HG03280 (cell line): ENCODE data around the gene ERCC1.

Experiments
- ATAC-seq: cut with Tn5 transposase; IDR thresholded peaks from one replicate; pipeline ENCODE4 v1.9.1; 2021; ENCODE audit warnings: mild to moderate bottlenecking, moderate library complexity; ENCODE audit not compliant: unreplicated experiment

The ERCC1 gene

DNA sequence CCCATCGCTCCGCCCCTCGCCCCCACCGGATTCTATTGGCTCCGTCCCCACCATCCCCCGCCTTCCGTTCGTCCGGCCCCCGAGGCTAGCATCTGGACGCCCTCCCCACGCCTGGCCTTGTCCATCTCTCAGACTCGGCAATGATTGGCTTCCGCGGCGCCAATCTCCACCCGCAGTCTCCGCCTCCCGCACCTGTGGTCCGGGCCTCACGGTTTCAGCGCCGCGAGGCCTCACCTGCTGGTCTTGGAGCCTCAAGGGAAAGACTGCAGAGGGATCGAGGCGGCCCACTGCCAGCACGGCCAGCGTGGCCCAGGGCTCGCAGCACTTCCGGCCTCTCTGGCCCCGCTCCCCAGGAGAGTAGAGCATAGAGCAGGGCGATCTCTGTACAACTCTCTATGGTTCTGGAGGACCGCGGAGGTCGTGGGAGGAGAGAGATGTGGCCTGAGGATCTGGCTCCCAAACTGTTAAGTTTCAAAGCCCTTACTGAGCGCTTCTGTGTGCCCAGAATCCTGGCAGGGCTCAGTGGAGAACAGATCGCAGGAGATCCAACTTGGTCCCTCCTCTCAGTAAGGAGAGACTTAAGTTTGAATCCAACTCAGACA lies at the start of gene ERCC1:
TSS of gene ERCC1 (minus strand) at position 329 of the 602 bp plus-strand sequence. CDS start 543 bp downstream, outside the sequence.
- ATAC-seq, result peak; percentile 75

DNA sequence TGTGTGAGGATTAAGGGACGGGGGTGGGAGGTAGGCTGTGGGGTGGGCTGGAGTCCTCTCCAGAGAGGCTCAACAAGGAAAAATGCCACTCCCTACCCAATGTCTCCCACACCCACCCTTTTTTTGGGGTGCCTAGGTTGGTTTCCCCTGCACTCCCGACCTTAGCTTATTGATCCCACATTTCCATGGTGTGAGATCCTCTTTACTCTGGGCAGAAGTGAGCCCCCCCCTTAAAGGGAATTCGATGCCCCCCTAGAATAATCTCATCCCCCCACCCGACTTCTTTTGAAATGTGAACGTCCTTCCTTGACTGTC lies 49.6 kb upstream of the ERCC1 start:
- no peak for ATAC-seq

DNA sequence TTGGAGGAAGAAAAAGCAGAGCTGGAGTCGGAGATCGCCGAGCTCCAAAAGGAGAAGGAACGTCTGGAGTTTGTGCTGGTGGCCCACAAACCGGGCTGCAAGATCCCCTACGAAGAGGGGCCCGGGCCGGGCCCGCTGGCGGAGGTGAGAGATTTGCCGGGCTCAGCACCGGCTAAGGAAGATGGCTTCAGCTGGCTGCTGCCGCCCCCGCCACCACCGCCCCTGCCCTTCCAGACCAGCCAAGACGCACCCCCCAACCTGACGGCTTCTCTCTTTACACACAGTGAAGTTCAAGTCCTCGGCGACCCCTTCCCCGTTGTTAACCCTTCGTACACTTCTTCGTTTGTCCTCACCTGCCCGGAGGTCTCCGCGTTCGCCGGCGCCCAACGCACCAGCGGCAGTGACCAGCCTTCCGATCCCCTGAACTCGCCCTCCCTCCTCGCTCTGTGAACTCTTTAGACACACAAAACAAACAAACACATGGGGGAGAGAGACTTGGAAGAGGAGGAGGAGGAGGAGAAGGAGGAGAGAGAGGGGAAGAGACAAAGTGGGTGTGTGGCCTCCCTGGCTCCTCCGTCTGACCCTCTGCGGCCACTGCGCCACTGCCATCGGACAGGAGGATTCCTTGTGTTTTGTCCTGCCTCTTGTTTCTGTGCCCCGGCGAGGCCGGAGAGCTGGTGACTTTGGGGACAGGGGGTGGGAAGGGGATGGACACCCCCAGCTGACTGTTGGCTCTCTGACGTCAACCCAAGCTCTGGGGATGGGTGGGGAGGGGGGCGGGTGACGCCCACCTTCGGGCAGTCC lies 49.0 kb upstream of the ERCC1 start:
- no peak for ATAC-seq

DNA sequence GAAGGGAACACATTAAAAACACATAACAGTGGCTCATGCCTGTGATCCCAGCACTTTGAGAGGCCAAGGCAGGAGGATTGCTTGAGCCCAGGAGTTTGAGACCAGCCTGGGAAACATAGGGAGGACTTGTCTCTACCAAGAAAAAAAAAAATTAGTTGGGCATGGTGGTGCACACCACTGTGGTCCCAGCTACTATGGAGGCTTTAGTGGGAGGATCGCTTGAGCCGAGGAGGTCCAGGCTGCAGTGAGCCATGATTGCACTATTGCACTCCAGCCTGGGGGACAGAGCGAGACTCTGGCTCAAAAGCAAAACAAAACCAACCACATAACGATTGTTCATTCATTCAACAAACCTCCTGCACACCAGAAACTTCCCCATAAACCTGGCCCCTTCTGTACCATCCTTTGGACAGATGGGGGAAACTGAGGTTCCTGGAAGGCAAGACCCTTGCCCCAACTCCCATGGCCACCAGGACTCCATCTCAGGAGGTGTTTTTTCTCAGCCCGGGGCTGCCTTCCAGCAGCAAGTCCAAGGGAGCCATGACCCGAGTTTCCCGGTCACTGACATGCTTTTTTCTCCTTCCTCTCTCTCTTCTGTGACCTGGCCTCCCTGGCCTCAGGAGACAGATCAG lies 48.3 kb upstream of the ERCC1 start:
- no peak for ATAC-seq

DNA sequence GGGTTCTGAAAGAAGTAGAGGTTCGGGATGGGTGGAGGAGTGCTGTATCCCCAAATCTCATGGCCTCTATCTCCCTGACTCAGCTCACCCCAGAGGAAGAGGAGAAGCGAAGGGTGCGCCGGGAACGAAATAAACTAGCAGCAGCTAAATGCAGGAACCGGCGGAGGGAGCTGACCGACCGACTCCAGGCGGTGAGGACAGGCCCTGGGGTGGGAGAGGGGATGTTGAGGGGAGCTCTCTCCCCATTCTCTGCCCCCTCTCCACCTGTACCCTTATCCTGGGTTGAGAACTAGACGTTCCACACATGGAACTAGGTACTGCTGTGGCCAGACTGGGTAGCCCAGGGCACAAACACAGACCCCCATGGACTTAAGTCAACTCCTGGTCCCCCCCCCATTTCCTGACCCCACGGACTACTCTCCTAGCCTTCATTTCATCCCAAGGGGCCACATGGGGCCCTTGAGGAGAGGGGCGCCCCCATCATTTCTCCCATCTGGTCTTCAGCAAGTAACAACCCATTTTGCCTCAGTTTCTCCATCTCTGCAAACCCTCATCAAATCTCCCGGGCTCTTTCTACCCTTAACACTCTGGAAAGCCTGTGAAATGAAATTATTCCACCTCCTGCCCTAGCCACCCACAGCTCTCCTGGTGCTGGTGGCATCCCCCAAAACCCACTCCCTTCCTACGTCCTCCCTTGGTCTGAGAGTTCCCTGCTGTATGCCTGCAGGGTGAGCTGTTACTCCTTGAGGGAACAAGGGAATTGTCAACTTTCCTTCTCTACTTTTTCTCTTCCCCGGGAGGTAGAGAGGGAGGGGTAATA lies 47.6 kb upstream of the ERCC1 start:
- no peak for ATAC-seq

DNA sequence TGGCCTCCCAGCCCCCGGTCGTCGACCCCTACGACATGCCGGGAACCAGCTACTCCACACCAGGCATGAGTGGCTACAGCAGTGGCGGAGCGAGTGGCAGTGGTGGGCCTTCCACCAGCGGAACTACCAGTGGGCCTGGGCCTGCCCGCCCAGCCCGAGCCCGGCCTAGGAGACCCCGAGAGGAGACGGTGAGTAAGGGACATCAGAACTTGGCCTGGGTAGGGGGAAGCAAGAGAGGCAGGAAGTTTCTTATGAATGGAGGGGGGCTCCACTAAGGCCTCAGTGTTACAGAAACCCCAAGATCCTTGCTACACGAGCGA lies 47.0 kb upstream of the ERCC1 start:
- no peak for ATAC-seq

DNA sequence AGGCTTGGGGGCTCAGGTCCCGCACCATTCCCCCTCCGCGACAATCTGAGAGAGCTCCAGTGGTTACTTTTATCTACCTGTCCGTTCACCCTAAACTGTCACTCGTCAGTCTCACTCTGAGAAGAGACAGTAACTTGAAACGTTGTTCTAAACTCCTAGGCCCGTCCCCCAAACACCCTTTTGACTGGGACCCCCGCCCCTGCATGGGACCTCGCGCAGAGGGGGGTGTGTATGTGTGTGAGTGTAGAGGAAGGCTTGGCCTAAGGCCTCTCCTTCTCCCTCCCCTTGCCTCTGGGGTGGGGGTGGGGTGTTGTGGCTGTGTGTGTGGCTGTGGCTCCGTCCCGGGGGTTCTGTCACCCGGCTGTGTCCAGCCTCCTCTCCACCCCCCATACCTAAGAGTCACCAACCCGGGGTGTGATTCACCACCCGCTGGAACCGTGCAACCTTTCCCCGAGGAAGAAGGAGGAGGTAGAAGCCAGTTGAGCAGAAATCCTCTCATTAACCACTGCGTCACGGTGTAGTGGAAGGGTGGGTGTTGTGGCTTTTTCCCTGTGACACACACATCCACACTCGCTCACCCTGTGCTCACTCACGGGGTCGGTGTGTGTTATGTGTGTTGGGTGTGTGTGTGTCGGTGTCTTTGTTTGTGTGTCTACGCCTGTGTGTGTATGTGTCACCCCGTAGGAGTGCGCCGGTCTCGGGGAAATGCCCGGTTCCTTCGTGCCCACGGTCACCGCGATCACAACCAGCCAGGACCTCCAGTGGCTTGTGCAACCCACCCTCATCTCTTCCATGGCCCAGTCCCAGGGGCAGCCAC lies 46.4 kb upstream of the ERCC1 start:
- ATAC-seq, result no peak

DNA sequence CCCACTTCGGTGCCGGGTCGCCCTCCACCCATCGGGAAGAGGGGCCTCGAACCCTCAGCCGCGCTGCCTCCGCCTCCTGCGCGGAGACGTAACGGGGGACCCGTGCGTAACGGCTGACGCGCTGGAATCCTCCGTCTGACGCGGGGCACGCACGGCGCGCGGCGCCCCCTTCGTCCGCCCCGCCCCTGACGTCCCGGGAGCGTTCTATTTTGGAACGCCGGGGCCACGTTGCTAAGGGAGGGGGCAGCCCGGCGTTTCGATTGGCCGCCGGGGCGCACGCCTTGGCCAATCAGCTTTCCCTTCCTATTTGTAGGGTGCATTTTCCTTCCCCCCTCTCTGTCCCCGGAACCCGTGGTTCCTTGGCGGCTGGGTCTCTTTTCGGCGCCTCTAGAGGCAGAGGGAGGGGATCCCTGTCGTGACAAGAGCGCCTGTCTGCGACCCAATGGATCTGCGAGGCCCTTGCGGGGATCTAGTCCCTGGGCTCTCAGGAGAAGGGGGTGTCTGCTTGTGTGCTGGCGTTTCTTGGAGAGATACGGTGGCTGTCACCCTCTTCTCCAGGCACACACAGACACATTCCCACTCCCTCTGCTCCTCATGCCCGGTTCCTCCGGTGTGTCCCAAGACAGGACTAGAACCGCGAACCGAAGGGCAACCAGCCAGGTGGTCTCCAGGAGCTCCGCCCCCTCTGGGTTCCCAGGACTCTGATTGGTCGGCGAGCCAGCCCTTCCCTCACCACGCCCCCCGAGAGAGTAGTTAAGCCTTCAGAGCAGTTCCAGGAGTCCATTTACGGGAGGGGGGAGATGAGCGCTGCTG lies 45.6 kb upstream of the ERCC1 start:
- peak; percentile 55 for ATAC-seq

DNA sequence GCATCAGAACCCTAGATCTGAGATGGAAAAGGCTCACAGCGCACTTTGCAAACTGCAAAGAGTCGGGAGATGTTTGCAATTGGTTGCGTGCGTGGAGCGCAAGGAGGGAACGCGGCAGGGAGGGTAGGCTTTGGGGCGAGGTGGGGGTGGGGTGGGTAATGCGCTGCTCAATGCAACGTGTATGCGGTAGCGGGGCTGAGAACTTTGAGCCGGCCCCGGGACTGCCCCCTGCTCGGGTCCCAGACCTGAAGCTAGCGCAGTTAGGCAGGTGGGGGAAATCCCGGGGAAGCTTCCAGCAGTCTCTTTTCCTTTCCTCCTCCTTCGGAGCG lies 45.0 kb upstream of the ERCC1 start:
- peak; percentile 21 for ATAC-seq

DNA sequence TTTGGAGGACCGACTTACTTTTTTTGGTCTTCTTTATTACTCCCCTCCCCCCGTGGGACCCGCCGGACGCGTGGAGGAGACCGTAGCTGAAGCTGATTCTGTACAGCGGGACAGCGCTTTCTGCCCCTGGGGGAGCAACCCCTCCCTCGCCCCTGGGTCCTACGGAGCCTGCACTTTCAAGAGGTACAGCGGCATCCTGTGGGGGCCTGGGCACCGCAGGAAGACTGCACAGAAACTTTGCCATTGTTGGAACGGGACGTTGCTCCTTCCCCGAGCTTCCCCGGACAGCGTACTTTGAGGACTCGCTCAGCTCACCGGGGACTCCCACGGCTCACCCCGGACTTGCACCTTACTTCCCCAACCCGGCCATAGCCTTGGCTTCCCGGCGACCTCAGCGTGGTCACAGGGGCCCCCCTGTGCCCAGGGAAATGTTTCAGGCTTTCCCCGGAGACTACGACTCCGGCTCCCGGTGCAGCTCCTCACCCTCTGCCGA lies 44.5 kb upstream of the ERCC1 start:
- ATAC-seq, result no peak

DNA sequence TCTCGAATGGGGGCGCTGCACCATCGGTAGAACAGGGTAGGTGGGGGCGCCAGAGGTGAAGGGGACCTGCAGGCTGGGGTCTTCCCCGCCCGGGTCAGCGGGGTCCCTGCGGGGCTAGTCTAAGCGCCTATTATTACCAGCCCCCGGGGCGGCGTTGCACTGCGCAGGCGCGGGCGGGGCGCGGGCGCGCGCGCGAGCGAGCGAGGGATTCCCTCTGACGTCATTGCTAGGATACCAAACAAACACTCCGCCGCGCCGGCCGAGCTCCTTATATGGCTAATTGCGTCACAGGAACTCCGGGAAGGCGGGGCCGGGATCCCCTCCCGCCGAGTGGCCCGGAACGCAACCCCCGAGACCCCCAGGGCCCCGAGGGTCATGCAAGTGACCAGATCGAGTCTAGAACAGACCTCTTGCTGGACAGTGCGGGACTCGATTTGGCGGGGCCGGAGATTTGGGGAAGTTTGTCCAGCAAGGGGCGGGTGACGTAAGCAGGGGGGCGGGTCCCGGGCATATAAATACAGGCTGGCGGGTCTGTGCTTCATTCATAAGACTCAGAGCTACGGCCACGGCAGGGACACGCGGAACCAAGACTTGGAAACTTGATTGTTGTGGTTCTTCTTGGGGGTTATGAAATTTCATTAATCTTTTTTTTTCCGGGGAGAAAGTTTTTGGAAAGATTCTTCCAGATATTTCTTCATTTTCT lies 43.9 kb upstream of the ERCC1 start, which contains the start of gene FOSB:
TSS of gene FOSB (plus strand) at position 541 of the 703 bp plus-strand sequence. CDS start 591 bp downstream, outside the sequence.
- ATAC-seq, result peak; percentile 44

DNA sequence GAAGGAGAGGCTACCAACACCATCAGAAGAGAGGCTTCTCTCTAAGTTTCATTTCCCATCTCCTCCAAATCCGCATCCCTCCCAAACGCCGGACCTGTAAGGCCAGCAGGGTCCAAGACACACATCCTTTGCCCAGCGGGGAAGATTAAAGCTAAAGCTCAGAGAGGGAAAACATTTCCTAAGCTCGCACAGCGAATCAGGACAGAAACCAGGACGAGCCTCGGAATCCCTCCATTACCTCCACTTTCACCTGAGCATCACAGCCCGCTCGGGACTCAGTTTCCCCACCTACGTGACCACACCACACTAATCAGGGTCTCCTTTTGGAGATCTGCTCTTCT lies 43.4 kb upstream of the ERCC1 start:
- ATAC-seq, result no peak

DNA sequence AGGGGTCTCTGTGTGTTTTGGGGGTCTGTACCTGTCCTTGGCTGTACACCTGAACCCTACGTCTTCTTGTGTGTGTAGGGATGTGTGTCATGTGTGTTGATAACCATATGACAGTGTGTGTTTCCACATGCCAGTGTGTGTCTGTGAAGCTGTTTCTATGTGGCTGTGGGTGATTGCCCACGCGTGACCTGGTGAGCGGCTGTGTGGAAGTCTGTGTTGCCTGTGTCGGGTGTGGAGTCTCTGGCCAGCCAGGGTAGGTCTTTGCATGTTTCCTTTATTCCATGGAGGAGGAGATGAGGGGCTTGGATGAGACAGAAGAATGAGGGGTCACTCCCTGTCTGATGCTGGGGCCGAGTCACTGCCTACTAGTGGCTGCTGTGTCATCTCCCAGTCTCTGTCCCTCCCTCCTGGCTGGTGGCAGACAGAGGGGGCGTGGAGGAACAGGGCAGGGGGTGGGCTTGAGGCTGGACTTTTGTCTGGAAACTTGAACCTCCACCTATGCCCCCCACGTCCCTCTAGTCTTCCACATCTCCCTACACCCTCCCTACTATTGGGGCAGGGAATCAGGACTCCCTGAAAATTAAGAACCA lies 41.2 kb upstream of the ERCC1 start:
- no peak for ATAC-seq

DNA sequence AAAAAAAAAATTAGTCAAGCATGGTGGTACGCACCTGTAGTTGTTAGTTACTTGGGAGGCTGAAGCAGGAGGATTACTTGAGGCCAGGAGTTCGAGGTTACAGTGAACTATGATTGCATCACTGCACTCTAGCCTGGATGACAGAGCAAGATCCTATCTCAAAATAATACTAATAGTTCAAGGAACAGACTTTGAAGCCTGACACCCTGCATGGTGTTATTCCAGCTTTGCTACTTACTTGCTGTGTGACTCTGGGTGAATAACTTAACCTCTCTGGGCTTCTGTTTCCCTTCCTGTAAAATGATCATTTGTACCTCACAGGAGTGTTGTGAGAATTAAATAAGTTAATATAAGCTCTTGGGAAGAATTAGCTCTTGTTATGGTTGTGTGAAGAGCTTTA lies 40.6 kb upstream of the ERCC1 start:
- ATAC-seq, result no peak

DNA sequence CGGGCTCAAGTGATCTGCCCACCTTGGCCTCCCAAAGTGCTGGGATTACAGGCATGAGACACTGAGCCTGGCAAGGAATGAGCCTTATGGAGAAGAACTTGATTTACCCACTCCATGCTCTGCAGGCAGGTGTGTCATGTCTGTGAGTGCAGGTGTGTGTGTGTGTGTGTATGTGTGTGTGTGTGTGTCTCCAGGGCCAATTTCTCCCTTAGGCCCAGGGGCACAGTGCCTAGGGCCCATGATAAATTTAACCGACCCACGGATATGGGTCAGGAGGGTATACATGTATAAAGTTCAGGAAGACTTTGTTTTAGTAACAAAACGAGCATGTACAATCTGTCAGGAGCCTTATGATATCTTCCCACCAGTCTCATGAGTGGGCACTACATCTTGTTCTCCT lies 39.5 kb upstream of the ERCC1 start:
- no peak for ATAC-seq

DNA sequence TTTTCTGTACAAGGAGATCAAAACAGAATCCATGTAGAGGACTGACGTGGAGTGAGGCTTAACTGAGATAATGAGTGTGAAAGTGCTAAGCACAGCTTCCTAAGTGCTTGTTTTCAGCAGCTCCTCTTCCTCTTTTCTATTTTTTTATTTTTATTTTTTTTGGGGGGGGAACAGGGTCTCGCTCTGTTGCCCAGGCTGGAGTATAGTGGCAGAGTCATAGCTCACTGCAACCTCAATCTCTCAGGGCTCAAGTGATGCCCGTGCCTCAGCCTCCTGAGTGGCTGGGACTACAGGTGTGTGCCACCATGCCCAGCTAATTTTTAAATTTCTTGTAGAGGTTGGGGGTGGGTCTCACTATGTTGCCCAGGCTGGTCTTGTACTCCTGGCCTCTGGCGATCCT lies 38.5 kb upstream of the ERCC1 start:
- ATAC-seq, result no peak

DNA sequence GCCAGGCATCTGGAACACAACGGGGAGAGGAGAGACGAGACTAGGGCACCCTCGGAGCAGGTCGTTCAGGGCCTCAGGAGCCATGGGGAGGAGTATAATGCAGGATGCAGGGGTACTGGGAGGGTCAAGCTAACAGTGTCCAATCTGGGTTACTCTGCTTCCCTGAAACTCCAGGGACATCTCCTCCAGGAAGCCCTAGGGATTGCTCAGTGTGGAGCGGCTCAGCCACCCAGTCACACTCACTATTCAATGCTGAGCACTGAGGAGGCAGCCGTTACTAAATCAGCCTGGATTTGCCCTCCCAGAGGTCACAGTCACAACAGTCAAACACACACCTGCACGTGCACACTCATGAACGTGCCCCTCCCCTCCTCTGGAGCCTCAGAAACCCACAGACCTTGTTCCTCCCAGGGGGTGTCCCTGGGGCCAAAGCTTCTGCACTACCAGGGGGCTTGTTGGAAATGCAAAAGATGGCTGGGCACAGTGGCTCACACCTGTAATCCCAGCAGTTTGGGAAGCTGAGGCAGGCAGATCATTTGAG lies 37.2 kb upstream of the ERCC1 start:
- ATAC-seq, result no peak

DNA sequence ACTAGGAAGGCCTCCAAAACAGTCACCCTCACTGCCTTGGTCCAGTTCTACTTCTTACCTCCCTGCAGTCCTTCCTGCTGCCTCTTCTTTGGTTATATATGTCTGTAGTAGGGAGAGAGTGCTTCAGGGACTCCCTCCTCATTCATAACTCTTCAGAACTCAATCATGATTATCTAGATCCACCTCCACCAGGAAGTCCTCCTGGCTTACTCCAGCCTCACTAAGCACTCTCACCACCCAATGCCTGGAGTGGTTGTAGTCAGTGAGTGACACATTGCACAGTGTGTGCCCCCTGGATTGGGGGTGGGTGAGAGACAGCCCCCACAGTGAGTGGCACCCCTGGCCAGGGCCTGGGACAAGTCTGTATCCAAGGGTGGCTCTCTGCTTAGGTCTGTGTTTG lies 34.1 kb upstream of the ERCC1 start:
- ATAC-seq, result no peak

DNA sequence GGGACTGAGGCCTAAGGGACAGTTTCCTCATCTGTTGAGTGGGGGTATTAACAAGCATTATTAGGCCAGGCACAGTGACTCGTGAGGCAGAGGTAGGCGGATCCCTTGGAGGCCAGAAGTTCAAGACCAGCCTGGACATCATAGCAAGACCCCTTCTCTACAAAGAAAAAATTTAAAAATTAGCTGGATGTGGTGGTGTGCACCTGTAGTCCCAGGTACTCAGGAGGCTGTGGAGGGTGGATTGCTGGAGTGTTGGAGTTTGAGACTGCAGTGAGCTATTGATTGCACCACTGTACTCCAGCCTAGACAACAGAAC lies 32.7 kb upstream of the ERCC1 start:
- no peak for ATAC-seq
